ENCODE results near the gene RPGRIP1.
"Not testable (repeated sequence)": the region's sequence is repeated elsewhere in the genome, so short reads cannot be mapped to it uniquely, and the experiment has no call there.

RPGRIP1 gene

DNA sequence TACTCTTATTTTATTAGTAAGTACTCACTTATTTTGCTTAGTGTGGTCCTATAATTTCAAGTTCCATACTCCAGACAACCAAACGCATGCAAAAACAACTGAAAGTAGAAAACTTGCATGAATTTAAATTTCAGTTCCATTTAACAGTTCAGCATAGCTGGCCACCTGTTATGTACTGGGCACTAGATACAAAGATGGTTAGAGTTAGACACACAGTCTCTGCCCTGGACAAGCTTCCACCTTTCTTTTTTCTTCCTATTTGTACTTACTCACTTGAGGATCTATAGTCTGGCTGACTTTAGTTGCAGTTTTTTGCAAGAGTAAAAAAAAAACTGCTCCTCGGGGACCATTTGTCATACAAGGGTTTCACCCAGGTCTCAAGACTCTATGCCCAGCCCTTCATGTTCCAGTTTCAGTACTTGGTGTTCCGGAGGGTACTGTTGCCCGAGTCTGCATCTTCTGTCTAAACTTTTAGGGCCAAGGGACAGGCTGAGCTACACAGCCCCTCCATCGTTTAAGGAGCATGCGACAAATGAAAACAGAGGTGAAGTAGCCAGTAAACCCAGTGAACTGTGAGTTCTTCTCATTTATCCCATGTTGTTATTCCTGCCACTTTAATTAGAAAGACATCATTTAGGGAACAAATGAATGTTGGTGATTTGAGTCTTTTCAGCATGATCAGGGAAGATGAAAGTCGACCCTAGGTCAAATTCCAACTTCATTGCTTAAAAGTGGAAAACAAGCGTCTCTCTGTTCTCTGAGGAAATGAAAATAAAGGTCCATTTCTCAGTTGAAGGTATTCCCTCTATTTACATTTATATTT is 22.3 kb downstream of the RPGRIP1 start:
- DNase-seq, result no peak

DNA sequence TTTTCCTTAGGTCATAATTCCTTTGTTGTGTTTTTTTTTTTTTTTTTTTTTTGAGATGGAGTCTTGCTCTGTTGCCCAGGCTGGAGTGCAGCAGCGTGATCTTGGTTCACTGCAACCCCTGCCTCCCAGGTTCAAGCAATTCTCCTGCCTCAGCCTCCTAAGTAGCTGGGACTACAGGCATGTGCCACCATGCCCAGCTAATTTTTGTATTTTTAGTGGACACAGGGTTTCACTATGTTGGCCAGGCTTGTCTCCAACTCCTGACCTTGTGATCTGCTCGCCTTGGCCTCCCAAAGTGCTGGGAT is 22.9 kb downstream of the RPGRIP1 start:
- not testable (repeated sequence) for DNase-seq

DNA sequence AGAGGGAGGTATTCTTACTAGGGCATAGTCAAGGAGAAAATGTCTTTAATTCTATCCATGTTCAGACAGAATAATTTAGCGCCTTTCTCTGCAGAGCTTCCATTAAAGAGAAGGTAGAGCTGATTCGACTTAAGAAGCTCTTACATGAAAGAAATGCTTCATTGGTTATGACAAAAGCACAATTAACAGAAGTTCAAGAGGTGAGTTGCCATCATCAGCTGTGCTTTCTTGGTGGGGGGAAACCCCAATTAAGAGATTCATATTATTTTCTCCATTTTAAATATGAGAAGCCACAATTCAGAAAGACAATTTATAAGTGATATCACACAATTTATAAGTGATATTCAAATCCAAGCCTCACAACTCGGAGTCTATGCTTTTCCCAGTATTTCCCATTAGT is 27.8 kb downstream of the RPGRIP1 start:
- DNase-seq, result no peak

DNA sequence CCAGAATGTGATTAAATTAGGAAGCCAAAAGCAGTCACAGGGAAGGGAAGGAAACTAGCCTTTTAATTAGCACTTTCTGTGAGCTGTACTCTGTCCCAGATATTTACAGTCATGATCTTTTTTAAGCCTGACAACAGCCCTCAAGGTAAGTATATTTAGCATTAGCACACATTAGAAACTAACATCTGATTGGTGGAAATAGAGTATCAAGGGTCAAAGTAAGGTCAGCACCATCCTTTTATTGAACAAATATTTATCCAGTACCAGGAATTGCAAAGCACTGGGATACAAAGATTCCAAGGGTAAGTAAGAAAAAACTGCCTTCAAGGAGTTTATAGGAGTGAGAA is 28.2 kb downstream of the RPGRIP1 start:
- DNase-seq, result no peak

DNA sequence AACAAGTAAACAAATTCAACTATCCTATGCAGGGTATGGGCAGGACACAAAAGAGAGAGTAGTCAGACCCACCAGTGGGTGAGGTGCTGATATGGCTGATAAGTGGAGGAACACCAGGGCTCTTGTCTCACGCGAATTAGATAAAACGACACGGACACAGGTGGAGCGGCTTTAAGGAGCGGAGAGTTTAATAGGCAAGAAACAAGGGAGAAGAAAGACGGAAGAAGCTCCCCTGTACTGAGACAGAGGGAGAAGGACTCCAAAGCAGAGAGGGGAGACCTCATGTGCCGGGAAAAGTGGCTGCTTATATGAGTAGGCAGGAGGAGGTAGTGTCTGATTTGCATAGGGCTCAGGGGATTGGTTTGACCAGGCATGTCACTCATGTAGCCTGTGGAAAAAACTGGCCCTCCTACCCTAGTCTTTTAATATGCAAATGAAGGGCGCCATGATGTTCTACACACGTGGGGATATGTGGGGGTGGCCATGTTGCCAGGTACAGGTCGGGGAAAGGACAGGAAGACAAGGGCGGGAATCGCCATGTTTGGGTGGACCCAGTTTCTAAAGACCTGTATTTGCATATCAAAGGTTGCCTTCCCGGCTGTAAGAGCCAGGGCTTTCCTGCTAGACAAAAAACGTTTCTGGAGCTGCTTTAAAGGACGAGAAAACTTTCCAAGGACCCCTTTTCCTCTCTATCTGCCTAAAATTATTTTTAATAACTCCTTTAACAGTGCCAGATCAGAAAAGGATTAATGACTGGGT is 28.8 kb downstream of the RPGRIP1 start:
- peak; percentile 59 for DNase-seq

DNA sequence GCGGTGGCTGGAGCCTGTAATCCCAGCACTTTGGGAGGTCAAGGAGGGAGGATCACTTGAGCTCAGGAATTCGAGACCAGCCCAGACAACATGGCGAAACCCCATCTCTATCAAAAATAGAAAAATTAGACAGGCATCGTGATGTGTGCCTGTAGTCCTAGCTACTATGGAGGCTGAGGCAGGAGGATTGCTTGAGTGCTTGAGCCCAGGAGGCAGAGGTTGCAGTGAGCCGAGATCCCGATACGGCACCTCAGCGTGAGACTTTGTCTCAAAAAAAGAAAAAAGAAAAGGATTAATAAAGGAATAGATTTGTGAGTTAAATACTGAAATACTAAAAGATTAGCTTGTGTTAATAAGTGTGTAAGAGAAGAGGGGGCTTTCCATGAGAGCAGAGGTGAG is 29.4 kb downstream of the RPGRIP1 start:
- no peak for DNase-seq

DNA sequence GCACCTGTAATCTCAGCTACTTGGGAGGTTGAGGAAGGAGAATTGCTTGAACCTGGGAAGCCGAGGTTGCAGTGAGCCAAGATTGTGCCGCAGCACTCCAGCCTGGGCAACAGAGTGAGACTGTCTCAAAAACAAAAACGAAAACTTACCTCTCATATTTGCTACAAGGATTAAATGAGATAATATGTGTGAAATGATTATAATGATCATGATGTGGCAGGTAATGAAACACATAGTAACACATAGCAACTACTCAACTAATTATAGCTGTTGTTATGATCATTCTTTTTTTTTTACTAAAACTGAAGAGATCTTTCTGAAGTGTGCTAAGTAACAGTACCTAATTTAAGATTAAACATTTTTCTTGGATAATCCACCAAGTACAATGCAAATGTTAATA is 30.1 kb downstream of the RPGRIP1 start:
- DNase-seq, result no peak

DNA sequence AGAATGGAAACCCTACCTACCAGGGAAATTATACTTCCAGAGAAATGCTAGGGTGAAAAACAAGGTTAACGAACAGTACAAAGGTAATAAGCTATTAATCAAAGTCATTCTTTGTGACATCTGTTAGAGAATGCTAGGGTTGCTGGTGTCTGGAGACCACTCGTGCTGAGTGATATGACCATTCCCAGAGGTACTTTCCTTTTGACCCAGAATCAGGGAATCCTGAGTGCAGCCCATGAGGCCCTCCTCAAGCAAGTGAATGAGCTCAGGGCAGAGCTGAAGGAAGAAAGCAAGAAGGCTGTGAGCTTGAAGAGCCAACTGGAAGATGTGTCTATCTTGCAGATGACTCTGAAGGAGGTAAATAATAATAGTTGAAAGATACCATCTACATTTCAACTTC is 31.7 kb downstream of the RPGRIP1 start:
- DNase-seq, result no peak

DNA sequence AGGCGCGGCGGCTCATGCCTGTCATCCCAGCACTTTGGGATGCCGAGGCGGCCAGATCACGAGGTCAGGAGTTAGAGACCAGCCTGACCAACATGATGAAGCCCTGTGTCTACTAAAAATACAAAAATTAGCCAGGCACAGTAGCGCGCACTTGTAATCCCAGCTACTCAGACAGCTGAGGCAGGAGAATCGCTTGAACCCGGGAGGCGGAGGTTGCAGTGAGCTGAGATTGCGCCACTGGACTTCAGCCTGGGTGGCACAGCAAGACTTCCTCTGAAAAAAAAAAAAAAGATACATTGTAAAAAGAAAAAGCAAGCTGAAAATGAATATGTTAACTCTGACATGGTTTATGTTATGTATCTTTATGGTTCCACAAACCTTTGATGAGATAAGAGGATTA is 33.6 kb downstream of the RPGRIP1 start:
- DNase-seq, result no peak

DNA sequence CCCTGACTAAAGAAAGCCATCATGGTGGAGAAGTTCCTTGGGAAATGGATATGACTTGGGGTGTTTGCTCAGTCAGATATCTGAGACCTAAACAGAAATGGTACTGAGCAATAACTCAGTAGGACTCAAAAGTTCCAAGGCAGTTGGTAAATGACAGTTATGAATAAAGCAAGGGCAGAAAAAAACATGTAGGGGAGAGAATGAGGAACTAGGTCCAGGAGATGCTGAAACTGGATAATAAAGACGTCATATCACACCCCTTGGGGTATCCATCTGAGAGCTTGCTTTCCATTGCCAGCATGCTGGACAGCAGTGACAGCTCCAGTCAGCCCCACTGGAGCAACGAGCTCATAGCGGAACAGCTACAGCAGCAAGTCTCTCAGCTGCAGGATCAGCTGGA is 37.5 kb downstream of the RPGRIP1 start:
- no peak for DNase-seq

DNA sequence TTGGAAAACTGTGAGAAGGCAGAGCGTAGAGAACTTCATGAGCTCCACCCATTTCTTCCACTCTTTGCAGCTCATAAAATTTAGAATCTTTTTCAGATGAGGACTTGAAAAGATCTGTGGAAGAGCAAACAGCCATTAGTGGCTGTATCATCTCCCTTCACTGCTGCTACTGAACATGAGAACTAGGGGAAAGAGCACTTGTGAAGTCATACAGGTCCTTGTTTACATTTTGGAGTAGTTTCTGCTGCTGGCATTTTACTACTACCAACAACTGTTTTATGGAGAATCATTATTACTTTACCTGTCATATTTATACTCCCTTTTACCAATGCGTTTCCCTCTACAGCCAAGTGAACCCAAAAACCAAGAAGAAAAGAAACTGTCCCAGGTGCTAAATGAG is 41.0 kb downstream of the RPGRIP1 start:
- no peak for DNase-seq

DNA sequence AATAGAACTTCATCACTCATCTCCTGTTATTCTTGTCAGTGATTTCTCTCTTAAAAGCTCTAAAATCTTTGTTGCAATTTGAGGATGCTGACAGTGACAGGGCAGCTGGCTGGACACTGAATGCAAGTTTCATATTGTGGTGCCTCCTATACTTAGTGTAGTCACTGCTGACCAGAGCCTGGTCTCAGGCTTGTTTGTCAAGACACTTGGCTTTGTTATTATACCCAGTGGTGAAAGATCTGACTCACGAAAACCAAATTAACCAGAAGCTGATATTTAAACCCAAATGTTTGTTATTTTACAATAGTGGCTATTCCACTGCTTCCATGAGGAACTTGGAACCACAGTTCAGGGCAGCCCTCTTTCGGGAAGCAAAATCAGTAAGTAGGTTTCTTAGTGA is 42.8 kb downstream of the RPGRIP1 start:
- no peak for DNase-seq

DNA sequence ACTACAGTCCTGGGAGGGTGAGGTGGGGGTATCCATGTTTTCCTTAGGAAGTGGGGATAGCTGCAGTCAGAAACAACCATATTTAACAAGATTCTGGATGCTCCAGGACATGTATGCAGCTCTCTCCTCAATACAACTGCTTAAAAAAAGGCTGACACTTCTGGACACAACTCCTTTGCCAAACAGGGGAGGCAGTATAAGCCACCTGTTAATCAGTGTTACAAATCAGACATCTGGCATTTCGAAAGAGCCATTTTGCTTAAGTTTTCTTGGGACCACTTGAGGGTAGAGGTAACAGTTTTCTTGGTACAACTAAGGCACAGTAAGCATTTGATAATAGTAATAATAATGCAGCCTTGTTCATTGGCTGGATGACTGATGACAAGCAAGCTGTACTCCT is 47.1 kb downstream of the RPGRIP1 start:
- no peak for DNase-seq

Measured in effector CD8-positive, alpha-beta T cell (primary cell).